OCI-LY7 (cell line): ENCODE data around the gene DNM3. TPM values are rescaled to one million over a fixed set of nuclear protein-coding genes. Genes with fewer than 3 reads are reported as not detected.

ENCODE experiments used
- BruUV-seq: library from RNA; stranded (reverse); fragments of 400-500 nt; replicated peaks from 2 replicates; lab custom pipeline; 2021; lab: Mats Ljungman, UMichigan
- CTCF ChIA-PET: fragments of 300-600 bp; sonication (Branson Sonifier 250); formaldehyde crosslinking; loops from one replicate; lab custom pipeline; 2022; ENCODE audit warnings: antibody characterized with exemption; ENCODE audit not compliant: unreplicated experiment; lab: Charles Lee
- POLR2A ChIA-PET: fragments of 300-600 bp; sonication (Branson Sonifier 250); formaldehyde crosslinking; loops from one replicate; lab custom pipeline; 2022; ENCODE audit warnings: antibody characterized with exemption; lab: Charles Lee
- DNase-seq: peaks from one replicate; pipeline ENCODE4 v3.0.0-alpha.2; 2015; ENCODE audit warnings: low spot score
- H2AFZ ChIP-seq: fragments of 200-600 bp; sonication (generic), shearing (Covaris generic); 2 replicates; pipeline ENCODE4 v1.6.1; 2014; ENCODE audit warnings: mild to moderate bottlenecking, antibody characterized with exemption, low read length, moderate library complexity
- H3K27ac ChIP-seq: fragments of 200-600 bp; sonication (generic); 2 replicates; pipeline ENCODE4 v1.5.1; 2014; ENCODE audit warnings: mixed run types, low read depth, mild to moderate bottlenecking, moderate library complexity, low read length, inconsistent platforms; ENCODE audit not compliant: poor library complexity, severe bottlenecking
- H3K36me3 ChIP-seq: fragments of 200-600 bp; sonication (generic); 2 replicates; pipeline ENCODE4 v1.6.1; 2014; ENCODE audit warnings: mild to moderate bottlenecking, antibody characterized with exemption, low read length, moderate library complexity, mixed read lengths; ENCODE audit not compliant: insufficient read depth
- H3K4me1 ChIP-seq: fragments of 200-600 bp; sonication (generic); 2 replicates; pipeline ENCODE4 v1.5.1; 2014; ENCODE audit warnings: mild to moderate bottlenecking, low read length; ENCODE audit not compliant: insufficient read depth, poor library complexity, severe bottlenecking
- H3K4me2 ChIP-seq: fragments of 200-600 bp; sonication (generic); 2 replicates; pipeline ENCODE4 v1.6.1; 2014; ENCODE audit warnings: mild to moderate bottlenecking, low read length
- H3K4me3 ChIP-seq: fragments of 200-600 bp; sonication (generic); 2 replicates; pipeline ENCODE4 v1.5.1; 2014; ENCODE audit warnings: mild to moderate bottlenecking, low read depth, low read length; ENCODE audit not compliant: poor library complexity, severe bottlenecking
- H3K79me2 ChIP-seq: fragments of 200-600 bp; sonication (generic); 2 replicates; pipeline ENCODE4 v1.6.1; 2016; ENCODE audit warnings: low read depth, mild to moderate bottlenecking, low read length, moderate library complexity, mixed read lengths; ENCODE audit not compliant: insufficient read depth
- H3K9me2 ChIP-seq: fragments of 200-600 bp; sonication (generic); 2 replicates; pipeline ENCODE4 v1.6.1; 2016; ENCODE audit warnings: mild to moderate bottlenecking, low read length, mixed read lengths; ENCODE audit not compliant: insufficient read depth
- H3K9me3 ChIP-seq: fragments of 200-600 bp; sonication (generic); 2 replicates; pipeline ENCODE4 v1.6.1; 2014; ENCODE audit warnings: mild to moderate bottlenecking, mixed run types, low read length, mixed read lengths
- H4K20me1 ChIP-seq: fragments of 200-600 bp; sonication (generic); 2 replicates; pipeline ENCODE4 v1.6.1; 2014; ENCODE audit warnings: mild to moderate bottlenecking, antibody characterized with exemption, low read length, moderate library complexity, mixed read lengths; ENCODE audit not compliant: insufficient read depth
- CTCF ChIP-seq: fragments of 200-600 bp; sonication (generic); conservative IDR thresholded peaks from 2 replicates; pipeline ENCODE4 v1.5.1; 2014; ENCODE audit warnings: mild to moderate bottlenecking, antibody characterized with exemption, low read length, moderate library complexity, mixed read lengths
- EZH2phosphoT487 ChIP-seq: fragments of 200-600 bp; sonication (generic); IDR thresholded peaks from 2 replicates; pipeline ENCODE4 v1.6.1; 2018; ENCODE audit warnings: low read depth, borderline replicate concordance, mild to moderate bottlenecking, mixed run types, antibody characterized with exemption, low read length, moderate library complexity, mixed read lengths
- intact Hi-C: fragments of 100-400 bp; cut with micrococcal nuclease; formaldehyde crosslinking; loops from one replicate; pipeline ENCODE4 v1.10.0; 2022; ENCODE audit not compliant: unreplicated experiment
- total RNA-seq, 2 experiments: library from RNA; depleted of rRNA in 1 of 2; stranded (reverse); fragments of >200 nt in 1 of 2; shearing (Covaris generic) in 1 of 2; gene quantifications; 2 replicates each; pipeline ENCODE4 v1.2.3, GENCODE V29; 2014 to 2022

DNM3 gene
- total RNA-seq, 2 experiments from 2014 or later: 0.47 to 0.61 TPM

DNA sequence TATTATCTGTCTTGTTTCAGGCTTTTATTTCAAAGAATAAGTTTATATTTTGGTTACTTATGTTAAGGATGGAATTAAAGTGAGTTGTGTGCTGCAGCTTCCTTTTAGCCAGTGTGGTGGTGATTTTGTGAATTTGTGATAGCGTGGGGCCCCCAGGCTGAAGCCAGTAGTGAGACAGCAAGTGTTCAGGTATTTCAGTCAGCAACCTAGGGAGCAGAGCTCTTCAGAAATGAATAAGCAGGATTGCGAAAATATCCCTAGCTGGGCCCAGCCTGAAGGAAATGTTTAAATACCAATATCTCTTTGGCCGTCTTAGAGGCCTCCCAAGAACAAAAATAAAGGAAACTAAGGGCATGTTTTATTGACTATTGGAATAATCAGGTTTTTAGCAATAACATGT, 428.3 kb downstream of the DNM3 start:
- no peak overlapping the region for H3K4me3 ChIP-seq
- no peaks in the 10 kb centered on the region for H3K4me1 ChIP-seq
- no peaks in the 10 kb centered on the region for H4K20me1 ChIP-seq
- H3K4me2 ChIP-seq: no peak overlapping the region
- ChIA-PET CTCF (no interaction called here), POLR2A (no interaction called here)
- H3K9me2 ChIP-seq: no peaks in the 10 kb centered on the region
- H3K27ac ChIP-seq: no peak overlapping the region
- no peak for TF ChIP-seq CTCF
- TF ChIP-seq EZH2phosphoT487: no peak
- no peaks in the 10 kb centered on the region for H3K36me3 ChIP-seq
- no peaks in the 10 kb centered on the region for H3K79me2 ChIP-seq
- intact Hi-C loops: no loop called here
- no peaks in the 10 kb centered on the region for H3K9me3 ChIP-seq
- no peak overlapping the region for H2AFZ ChIP-seq
- no TSS peak for BruUV-seq
- no peak for DNase-seq

- POLR2A ChIA-PET: interaction anchor here (0.6 to 1.1 kb wide), 4 partner anchors 12 to 868 kb away, joined by 3 to 6 read pairs (median 4); no protein-coding TSS in a partner anchor
- CTCF ChIA-PET: interaction anchor here (0.5 kb wide), 1 partner anchor 128 kb away, joined by 3 read pairs; no protein-coding TSS in a partner anchor
- H3K27ac ChIP-seq: no peak overlapping the region
Measured at GRCh38 chr1:172270605-172271004, 429.3 kb downstream of the DNM3 start.

More at GRCh38 chr1:172270605-172271004, 429.3 kb downstream of the DNM3 start:
- TF ChIP-seq EZH2phosphoT487 (no peak), CTCF (no peak)
- BruUV-seq: no TSS peak
- Histone ChIP-seq H2AFZ (no peak overlapping the region), H3K36me3 (no peaks in the 10 kb centered on the region), H3K4me3 (no peak overlapping the region), H3K9me2 (no peaks in the 10 kb centered on the region), H3K4me2 (no peak overlapping the region), H3K4me1 (no peaks in the 10 kb centered on the region), H4K20me1 (no peaks in the 10 kb centered on the region), H3K9me3 (no peaks in the 10 kb centered on the region), H3K79me2 (no peaks in the 10 kb centered on the region)
- intact Hi-C loops: no loop called here
- no peak for DNase-seq
